ENCODE results near the gene PPP1R15B.

Gene PPP1R15B

DNA sequence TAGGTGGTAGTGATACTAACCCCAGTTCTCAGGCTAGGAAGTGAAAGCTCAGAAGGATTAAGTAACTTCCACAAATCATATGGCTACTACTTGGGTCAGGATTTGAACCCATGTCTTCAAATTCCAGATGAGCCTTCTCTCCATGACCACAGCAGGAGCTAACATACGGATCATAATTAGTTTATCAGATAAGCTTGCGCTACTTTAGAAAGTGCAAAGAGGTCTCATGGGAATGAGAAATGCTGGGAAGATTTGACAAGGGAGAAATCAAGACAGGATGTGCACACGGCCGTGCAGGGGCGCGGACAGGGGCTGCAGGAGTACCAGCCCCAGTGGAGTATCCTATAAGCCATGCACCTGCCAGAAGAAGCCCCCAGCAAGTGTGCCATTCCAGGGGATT, 57.0 kb downstream of the PPP1R15B start:
- no peak for DNase-seq (ENCODE audit: low read depth)
- no peak overlapping the region for H3K4me3 ChIP-seq (ENCODE audit: low read depth, low read length)
- TF ChIP-seq, protein P1, sequence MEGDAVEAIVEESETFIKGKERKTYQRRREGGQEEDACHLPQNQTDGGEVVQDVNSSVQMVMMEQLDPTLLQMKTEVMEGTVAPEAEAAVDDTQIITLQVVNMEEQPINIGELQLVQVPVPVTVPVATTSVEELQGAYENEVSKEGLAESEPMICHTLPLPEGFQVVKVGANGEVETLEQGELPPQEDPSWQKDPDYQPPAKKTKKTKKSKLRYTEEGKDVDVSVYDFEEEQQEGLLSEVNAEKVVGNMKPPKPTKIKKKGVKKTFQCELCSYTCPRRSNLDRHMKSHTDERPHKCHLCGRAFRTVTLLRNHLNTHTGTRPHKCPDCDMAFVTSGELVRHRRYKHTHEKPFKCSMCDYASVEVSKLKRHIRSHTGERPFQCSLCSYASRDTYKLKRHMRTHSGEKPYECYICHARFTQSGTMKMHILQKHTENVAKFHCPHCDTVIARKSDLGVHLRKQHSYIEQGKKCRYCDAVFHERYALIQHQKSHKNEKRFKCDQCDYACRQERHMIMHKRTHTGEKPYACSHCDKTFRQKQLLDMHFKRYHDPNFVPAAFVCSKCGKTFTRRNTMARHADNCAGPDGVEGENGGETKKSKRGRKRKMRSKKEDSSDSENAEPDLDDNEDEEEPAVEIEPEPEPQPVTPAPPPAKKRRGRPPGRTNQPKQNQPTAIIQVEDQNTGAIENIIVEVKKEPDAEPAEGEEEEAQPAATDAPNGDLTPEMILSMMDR (conservative IDR thresholded peaks at IDR 0.05; ENCODE audit: low read depth, low read length): no peak
